NCI-H82 treated with DMSO at 0.1 percent for 48 hours (cell line): ENCODE data around the gene TTC5.
"Not testable (repeated sequence)": the region's sequence is repeated elsewhere in the genome, so short reads cannot be mapped to it uniquely, and the experiment has no call there.

Experiments used
- DNase-seq: peaks from one replicate; lab custom pipeline; 2025; ENCODE audit not compliant: unreplicated experiment; lab: John Stamatoyannopoulos, UW

The TTC5 gene

DNA sequence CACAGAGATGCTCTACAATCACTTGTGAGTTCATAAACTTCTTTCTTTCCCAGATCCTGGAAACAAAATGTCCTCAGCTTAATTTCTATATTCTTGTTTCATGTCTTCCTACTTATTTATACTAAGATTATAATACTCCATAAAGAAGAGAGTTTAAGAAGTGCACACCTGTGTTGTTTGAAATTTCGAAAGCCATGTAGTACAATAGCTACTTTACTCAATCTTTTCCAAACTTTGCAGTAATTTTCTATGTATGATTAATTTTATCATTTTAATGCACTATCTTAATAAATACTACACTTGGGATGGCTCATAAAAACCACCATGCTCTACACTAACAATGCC, 300 bp upstream of the TTC5 start:
- no peak for DNase-seq

DNA sequence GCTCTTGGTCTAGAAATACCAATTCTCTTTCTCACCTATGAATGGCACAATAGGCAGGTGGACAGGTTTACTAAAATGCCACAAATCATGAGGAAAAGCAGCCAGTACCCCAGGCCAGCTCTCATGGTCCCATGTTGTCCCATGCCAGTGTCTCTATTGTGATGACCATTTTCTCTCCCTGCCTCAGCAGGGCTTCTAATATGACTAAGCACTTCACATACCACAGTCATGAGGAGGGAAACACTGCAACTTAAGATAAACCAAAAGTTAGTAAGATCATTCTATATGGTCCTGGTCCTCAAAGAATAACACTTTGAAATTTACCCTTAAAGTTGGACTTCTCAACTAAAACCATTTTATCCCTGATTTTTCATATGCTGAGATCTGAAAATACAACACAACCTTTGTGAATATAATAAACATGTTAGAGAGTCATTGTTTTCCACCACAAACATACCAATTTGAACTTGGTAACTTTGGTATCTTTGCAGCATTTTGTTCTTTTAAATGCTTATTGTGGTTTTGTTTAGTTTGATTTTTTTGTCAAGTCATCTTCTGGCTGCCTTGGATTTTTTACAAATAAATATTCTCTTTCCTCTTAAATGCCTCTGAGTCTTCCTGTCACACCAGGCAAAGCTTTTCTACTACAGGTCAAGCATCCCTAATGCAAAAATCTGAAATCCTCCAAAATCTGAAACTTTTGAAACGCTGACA, 3.6 kb downstream of the TTC5 start:
- DNase-seq, result no peak

DNA sequence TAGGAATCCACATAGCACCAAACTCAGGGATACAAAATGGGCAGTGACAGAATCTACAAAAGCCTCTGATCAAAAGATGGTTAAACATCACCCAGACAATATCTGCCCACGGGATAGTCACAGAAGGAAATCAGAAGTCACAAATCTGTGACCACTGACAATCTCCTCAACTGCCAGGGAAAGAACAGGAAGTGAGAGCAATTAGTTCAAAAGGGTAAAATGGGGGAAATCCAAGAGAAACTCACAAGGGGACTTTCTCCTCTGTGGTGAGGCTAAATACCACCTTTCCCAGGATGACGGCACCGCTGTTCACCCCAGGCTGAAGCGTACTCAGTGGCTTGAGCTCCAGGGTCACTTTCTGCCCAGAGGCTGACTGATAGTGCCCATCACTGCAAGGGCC, 10.7 kb downstream of the TTC5 start:
- no peak for DNase-seq

DNA sequence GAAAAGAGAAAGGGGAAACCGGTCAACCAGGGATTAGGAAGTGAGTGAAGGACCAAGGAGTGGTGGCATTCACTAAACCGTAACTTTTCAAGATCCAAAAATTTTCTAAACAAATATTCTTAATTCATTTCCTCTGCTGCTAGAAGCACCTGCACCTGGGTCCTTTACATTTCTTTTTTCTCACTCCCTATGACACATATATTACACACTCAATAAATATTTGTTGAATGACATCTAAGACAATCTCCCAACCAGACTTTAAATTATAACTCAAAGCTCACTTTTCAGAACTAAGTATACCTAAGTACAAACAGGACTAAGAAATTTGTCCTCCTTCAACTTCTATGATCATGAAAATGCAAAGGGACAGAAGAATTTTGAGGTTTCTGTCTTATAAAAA, 11.1 kb downstream of the TTC5 start:
- no peak for DNase-seq

DNA sequence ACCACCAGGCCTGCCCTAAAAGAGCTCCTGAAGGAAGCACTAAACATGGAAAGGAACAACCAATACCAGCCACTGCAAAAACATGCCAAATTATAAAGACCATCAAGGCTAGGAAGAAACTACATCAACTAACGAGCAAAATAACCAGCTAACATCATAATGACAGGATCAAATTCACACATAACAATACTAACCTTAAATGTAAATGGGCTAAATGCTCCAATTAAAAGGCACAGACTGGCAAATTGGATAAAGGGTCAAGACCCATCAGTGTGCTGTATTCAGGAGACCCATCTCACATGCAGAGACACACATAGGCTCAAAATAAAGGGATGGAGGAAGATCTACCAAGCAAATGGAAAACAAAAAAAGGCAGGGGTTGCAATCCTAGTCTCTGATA, 23.8 kb downstream of the TTC5 start:
- DNase-seq, result not testable (repeated sequence)

DNA sequence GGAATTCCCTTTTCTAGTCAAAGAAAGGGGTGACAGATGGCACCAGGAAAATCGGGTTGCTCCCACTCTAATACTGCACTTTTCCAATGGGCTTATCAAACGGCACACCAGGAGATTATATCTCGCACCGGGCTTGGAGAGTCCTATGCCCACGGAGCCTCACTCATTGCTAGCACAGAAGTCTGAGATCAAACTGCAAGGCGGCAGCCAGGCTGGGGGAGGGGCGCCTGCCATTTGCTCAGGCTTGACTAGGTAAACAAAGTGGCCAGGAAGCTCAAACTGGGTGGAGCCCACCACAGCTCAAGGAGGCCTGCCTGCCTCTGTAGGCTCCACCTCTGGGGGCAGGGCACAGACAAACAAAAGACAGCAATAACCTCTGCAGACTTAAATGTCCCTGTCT, 25.5 kb downstream of the TTC5 start:
- not testable (repeated sequence) for DNase-seq

DNA sequence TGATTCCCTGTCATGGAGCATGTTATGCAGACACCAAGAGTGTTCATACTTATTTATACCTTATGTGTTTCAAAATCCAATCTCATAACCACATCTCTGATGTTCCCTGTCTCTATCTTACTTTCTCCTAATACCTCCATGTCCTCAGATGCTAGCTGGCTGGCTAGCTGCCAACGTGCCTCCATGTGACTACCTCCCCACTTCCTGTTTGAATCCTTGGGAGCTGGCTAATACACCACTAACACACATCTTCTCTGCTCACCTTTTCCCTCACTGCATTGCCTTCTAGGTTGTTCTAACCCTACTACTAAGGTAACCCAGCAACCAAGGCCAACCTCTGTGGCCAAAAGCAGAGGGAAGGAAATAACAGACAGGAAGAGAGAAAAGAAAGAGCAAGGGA, 27.3 kb downstream of the TTC5 start:
- DNase-seq, result no peak

DNA sequence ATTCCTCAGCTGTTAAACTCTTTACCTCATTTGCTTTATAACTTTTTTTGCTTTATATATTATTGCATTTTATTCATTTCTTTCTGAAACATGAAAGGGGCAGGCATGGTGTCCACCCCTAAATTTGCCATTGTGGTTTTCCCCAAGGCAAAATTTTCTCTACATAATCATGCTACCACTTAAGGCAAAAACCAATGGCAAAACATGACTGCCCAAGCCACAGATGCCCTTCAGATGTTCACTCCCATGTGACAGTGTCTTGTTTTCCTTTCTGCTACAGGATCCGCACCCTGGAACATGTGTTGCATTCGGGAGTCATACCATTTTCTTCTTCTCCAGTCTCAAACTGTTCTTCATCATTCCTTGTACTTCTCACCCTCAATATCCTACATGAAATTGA, 28.3 kb downstream of the TTC5 start:
- DNase-seq, result no peak

DNA sequence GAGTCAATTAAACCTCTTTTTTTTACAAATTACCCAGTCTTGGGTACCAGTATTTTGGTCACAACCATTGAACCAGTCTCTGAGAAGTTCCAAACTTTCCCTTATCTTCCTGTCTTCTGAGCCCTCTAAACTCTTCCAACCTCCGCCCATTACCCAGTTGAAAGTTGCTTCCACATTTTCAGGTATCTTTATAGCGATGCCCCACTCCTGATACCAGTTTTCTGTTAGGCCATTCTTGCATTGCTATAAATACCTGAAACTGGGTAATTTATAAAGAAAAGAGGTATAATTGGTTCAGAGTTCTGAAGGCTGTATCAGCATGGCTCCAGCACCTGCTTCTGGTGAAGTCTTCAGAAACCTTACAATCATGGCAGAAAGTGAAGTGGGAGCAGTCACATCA, 31.7 kb downstream of the TTC5 start:
- no peak for DNase-seq

DNA sequence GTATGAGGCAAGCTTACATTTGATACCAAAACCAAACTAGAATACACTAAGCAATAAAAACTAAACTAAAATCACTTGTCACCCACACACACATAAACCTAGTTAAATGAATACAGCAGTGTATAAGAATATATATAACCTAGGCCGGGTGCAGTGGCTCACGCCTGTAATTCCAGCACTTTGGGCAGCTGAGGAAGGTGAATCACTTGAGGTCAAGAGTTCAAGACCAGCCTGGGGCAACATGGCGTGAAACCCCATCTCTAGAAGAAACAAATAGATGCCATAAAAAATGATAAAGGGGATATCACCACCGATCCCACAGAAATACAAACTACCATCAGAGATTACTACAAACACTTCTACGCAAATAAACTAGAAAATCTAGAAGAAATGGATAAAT, 41.4 kb downstream of the TTC5 start:
- not testable (repeated sequence) for DNase-seq

DNA sequence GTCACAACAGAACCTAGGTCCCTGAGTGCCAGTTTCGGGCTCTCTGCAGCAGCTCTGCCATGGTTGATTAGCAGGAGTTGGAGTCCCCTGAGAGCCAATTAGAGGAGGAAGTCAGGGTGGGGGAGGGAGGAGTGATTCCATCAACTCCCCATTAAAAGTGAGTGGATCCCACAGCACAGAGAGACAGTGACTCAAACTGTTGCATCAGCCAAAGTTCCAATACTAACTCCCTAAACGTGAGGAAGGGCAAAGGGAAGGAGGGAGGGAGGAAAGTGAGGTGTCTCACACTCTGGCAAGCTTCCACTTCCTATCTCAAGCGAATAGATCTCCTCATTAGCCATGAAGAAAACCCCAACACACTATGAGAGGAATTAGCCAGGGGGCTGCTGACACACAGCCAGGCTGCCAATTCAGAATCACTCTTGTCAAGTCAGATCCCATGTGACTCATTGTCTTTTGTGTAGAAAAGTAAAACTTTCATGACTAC, 43.1 kb downstream of the TTC5 start:
- DNase-seq, result no peak

DNA sequence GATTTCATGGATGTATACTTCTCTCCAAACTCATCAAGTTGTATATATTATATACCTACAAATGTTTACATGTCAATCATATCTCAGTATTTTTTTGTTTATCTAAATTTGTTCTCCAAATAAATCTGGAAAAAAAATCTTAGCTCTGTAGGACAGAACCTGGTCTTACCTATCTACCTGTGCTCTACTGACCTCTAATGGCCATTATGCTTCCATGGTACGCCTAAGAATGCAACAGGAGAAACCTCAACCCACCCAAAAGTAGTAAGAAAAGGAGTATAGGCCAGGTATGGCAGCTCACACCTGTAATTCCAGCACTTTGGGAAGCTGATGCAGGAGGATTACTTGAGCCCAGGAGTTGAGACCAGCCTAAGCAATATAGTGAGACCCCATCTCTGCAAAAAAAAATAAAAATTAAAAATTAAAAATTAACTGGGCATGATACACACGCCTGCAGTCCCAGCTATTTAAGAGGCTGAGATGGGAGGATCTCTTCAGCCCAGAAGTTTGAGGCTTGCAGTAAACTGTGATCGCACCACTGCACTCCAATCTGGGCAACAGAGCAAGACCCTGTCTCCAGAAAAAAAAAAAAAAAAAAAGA, 58.0 kb downstream of the TTC5 start:
- DNase-seq, result no peak
